ENCODE results near the gene SNX24.

Gene SNX24

DNA sequence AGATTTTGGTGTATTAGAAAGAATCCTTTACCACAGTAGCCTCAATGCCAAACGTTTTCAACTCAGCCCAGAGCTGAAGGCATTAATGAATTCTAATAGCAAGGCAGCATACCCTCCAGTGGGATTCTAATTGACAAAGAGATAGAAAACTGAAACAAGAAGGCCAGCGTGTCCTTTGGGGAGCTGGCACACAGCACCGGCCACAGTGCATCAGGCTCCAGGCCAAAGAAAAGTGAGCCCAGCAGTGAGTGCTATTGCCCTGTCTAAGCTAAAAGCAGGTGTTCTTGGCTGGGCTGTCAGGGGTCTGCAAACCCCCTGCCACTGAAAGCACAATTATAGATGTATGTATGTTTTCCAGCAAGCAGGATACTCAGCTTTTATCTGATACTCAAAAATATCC lies 150.7 kb downstream of the SNX24 start:
- no peak for DNase-seq (ENCODE audit: low read depth)
- in situ Hi-C loops (cut with HindIII; ENCODE audit: low sequenced_read_pairs): no loop called here
- H3K4me3 ChIP-seq (ENCODE audit: low read depth, low read length): no peak overlapping the region
- TF ChIP-seq CTCF (IDR thresholded peaks at IDR 0.05; ENCODE audit: low read depth, low read length, missing control alignments): no peak

- H3K4me3 ChIP-seq (ENCODE audit: low read depth, low read length): no peak overlapping the region
- in situ Hi-C loops (cut with HindIII; ENCODE audit: low sequenced_read_pairs): no loop called here
- TF ChIP-seq CTCF (IDR thresholded peaks at IDR 0.05; ENCODE audit: low read depth, low read length, missing control alignments): no peak
- DNase-seq (ENCODE audit: low read depth): no peak
Observed at GRCh38 chr5:122997294-122997693, 151.9 kb downstream of the SNX24 start.

GRCh38 chr5:122999947-123000563 lies 154.6 kb downstream of the SNX24 start:
- DNase-seq (ENCODE audit: low read depth): peak; percentile 4

GRCh38 chr5:123000731-123001130 lies 155.3 kb downstream of the SNX24 start:
- no peak overlapping the region for H3K4me3 ChIP-seq (ENCODE audit: low read depth, low read length)
- TF ChIP-seq CTCF (IDR thresholded peaks at IDR 0.05; ENCODE audit: low read depth, low read length, missing control alignments): no peak
- in situ Hi-C loops (cut with HindIII; ENCODE audit: low sequenced_read_pairs): no loop called here
- DNase-seq (ENCODE audit: low read depth): no peak

More at GRCh38 chr5:122999947-123000563, 154.6 kb downstream of the SNX24 start:
- in situ Hi-C loops (cut with HindIII; ENCODE audit: low sequenced_read_pairs): no loop called here
- no peak overlapping the region for H3K4me3 ChIP-seq (ENCODE audit: low read depth, low read length)
- TF ChIP-seq CTCF (IDR thresholded peaks at IDR 0.05; ENCODE audit: low read depth, low read length, missing control alignments): no peak

- no peak for DNase-seq (ENCODE audit: low read depth)
- TF ChIP-seq CTCF (IDR thresholded peaks at IDR 0.05; ENCODE audit: low read depth, low read length, missing control alignments): no peak
- no peak overlapping the region for H3K4me3 ChIP-seq (ENCODE audit: low read depth, low read length)
- in situ Hi-C loops (cut with HindIII; ENCODE audit: low sequenced_read_pairs): no loop called here
Observed at GRCh38 chr5:123001808-123002207, 156.4 kb downstream of the SNX24 start.

DNA sequence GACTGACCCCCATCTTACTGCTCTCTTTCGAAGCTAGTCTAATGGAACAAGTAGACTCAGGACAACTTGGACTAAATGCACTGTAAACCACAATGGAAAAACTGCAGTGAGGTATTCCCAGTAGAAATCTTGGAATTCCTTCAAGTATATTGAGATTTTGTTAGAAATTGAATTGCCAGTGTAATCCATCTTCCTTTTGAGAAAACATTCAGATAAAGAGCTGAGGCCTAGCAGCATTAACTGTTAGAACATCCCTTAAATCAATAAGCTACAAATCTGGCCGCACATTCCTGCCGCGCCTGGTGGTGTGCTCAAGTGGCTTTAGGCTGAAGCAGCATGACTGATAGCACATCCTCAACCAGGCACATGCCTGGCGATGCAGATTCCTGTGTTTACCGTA lies 161.8 kb downstream of the SNX24 start:
- in situ Hi-C loops (cut with HindIII; ENCODE audit: low sequenced_read_pairs): no loop called here
- no peak for TF ChIP-seq CTCF (IDR thresholded peaks at IDR 0.05; ENCODE audit: low read depth, low read length, missing control alignments)
- H3K4me3 ChIP-seq (ENCODE audit: low read depth, low read length): no peak overlapping the region
- DNase-seq (ENCODE audit: low read depth): peak; percentile 24

All from astrocyte of the cerebellum (primary cell).